ENCODE data around the gene PTGR3.

DNA sequence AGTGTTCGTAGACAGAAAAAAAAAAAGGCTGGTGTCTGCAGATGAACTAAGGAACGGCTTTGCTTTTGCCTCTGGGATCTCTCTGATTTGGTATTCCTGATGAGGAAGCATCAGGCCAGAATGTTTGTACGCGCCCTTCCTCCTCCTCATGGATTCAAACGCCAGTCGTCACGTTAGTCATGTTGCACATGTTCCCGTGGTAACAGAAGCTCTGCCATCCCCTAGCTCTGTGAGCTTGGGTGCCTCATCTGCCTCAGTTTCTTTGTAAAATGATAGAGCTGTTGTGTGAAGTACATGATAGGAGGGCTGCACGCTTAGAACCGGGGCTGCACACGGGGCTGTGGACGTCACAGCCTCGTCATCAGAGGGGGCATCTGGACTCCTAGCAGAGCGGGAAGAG is 48.7 kb upstream of the PTGR3 start:
- TF ChIP-seq, protein P1, sequence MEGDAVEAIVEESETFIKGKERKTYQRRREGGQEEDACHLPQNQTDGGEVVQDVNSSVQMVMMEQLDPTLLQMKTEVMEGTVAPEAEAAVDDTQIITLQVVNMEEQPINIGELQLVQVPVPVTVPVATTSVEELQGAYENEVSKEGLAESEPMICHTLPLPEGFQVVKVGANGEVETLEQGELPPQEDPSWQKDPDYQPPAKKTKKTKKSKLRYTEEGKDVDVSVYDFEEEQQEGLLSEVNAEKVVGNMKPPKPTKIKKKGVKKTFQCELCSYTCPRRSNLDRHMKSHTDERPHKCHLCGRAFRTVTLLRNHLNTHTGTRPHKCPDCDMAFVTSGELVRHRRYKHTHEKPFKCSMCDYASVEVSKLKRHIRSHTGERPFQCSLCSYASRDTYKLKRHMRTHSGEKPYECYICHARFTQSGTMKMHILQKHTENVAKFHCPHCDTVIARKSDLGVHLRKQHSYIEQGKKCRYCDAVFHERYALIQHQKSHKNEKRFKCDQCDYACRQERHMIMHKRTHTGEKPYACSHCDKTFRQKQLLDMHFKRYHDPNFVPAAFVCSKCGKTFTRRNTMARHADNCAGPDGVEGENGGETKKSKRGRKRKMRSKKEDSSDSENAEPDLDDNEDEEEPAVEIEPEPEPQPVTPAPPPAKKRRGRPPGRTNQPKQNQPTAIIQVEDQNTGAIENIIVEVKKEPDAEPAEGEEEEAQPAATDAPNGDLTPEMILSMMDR (IDR thresholded peaks at IDR 0.05) = no peak
- no peak for TF ChIP-seq POLR2A (IDR thresholded peaks at IDR 0.05)
- no peak for TF ChIP-seq EP300 (IDR thresholded peaks at IDR 0.05)
